Stimulated activated naive CD8-positive, alpha-beta T cell treated with anti-CD3 and anti-CD28 coated beads, Interleukin-15, Interleukin-2, amounts not matched to agents 100 U/mL and 50 U/mL, for 24 hours (primary cell): ENCODE results near the gene PLCB4.
"Not testable (repeated sequence)": the region's sequence is repeated elsewhere in the genome, so short reads cannot be mapped to it uniquely, and the experiment has no call there.

Experiments
- ATAC-seq: fragments of 150-1000 bp; cut with Tn5 transposase; one replicate; pipeline ENCODE4 v1.10.0; 2021
- DNase-seq: peaks from one replicate; pipeline ENCODE4 v3.0.0; 2021

PLCB4 gene

GRCh38 chr20:9367328-9367727, 298.4 kb downstream of the PLCB4 start:
- no peak for DNase-seq

GRCh38 chr20:9367746-9368145, 298.9 kb downstream of the PLCB4 start:
- ATAC-seq (no peak), DNase-seq (no peak)

More at GRCh38 chr20:9367328-9367727, 298.4 kb downstream of the PLCB4 start:
- no peak for ATAC-seq

- ATAC-seq: no peak
- DNase-seq: no peak
Observed at GRCh38 chr20:9368893-9369292, 300.0 kb downstream of the PLCB4 start.

GRCh38 chr20:9369557-9369956, 300.7 kb downstream of the PLCB4 start:
- DNase-seq (no peak), ATAC-seq (no peak)

- no peak for ATAC-seq
- DNase-seq: no peak
Observed at GRCh38 chr20:9374072-9374471, 305.2 kb downstream of the PLCB4 start.

- DNase-seq (no peak), ATAC-seq (no peak)
Observed at GRCh38 chr20:9374480-9374879, 305.6 kb downstream of the PLCB4 start.

GRCh38 chr20:9375221-9375681, 306.4 kb downstream of the PLCB4 start:
- no peak for ATAC-seq
- DNase-seq: no peak

- no peak for ATAC-seq
Observed at GRCh38 chr20:9377007-9377406, 308.1 kb downstream of the PLCB4 start.

GRCh38 chr20:9385345-9386310, 316.7 kb downstream of the PLCB4 start:
- ATAC-seq, DNase-seq: not testable (repeated sequence)

More at GRCh38 chr20:9377007-9377406, 308.1 kb downstream of the PLCB4 start:
- no peak for DNase-seq

- ATAC-seq (no peak), DNase-seq (no peak)
Observed at GRCh38 chr20:9388160-9388812, 319.4 kb downstream of the PLCB4 start.

GRCh38 chr20:9388813-9389161, 319.9 kb downstream of the PLCB4 start:
- ATAC-seq (no peak), DNase-seq (no peak)

- DNase-seq (no peak), ATAC-seq (no peak)
Observed at GRCh38 chr20:9389346-9389745, 320.5 kb downstream of the PLCB4 start.

GRCh38 chr20:9390441-9390840, 321.6 kb downstream of the PLCB4 start:
- ATAC-seq (no peak), DNase-seq (no peak)

- ATAC-seq: no peak
- DNase-seq: no peak
Observed at GRCh38 chr20:9392892-9393857, 324.3 kb downstream of the PLCB4 start.

GRCh38 chr20:9395971-9396370, 327.1 kb downstream of the PLCB4 start:
- ATAC-seq (no peak), DNase-seq (no peak)

GRCh38 chr20:9397928-9398327, 329.0 kb downstream of the PLCB4 start:
- DNase-seq: no peak
- ATAC-seq: no peak

GRCh38 chr20:9398882-9399281, 330.0 kb downstream of the PLCB4 start:
- ATAC-seq (no peak), DNase-seq (no peak)

- no peak for ATAC-seq
- no peak for DNase-seq
Observed at GRCh38 chr20:9399322-9399721, 330.4 kb downstream of the PLCB4 start.

GRCh38 chr20:9400171-9401025, 331.5 kb downstream of the PLCB4 start:
- DNase-seq (no peak), ATAC-seq (no peak)

GRCh38 chr20:9401371-9401770, 332.5 kb downstream of the PLCB4 start:
- ATAC-seq: no peak
- DNase-seq: no peak

GRCh38 chr20:9402141-9402540, 333.3 kb downstream of the PLCB4 start:
- no peak for ATAC-seq
- no peak for DNase-seq
